CD4-positive, alpha-beta T cell treated with Interleukin-17A for 4 hours (primary cell): ENCODE results near the gene CXCL6.

Source experiments
- DNase-seq: peaks from one replicate; pipeline ENCODE4 v3.0.0-alpha.2; 2020; ENCODE audit warnings: mixed read lengths

CXCL6 gene

GRCh38 chr4:73868206-73869129 lies 32.0 kb downstream of the CXCL6 start:
- no peak for DNase-seq

- no peak for DNase-seq
Observed at GRCh38 chr4:73869130-73870055, 32.9 kb downstream of the CXCL6 start, which contains the start of gene CXCL1. TSS of gene CXCL1 (plus strand) at chr4:73869393. CDS start at chr4:73869471, 78 bp downstream.

DNA sequence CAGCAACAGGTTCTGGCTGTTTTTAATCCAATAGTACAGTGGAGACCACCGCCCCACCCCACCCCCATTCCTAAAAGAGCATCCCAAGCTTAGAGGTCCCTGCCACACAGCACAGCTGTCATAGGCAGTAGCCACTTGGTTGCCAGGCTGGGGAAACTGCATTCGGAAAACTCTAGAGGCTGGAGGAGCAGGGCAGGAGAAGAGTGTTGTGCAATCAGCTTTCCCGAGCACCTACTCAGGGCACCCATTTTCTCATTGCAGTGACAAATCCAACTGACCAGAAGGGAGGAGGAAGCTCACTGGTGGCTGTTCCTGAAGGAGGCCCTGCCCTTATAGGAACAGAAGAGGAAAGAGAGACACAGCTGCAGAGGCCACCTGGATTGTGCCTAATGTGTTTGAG lies 33.8 kb downstream of the CXCL6 start:
- DNase-seq = no peak

DNA sequence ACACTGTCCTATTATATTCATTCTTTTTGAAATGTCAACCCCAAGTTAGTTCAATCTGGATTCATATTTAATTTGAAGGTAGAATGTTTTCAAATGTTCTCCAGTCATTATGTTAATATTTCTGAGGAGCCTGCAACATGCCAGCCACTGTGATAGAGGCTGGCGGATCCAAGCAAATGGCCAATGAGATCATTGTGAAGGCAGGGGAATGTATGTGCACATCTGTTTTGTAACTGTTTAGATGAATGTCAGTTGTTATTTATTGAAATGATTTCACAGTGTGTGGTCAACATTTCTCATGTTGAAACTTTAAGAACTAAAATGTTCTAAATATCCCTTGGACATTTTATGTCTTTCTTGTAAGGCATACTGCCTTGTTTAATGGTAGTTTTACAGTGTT lies 34.3 kb downstream of the CXCL6 start:
- DNase-seq = no peak

GRCh38 chr4:73871511-73872310 lies 35.2 kb downstream of the CXCL6 start:
- DNase-seq = no peak

GRCh38 chr4:73872316-73873108 lies 36.0 kb downstream of the CXCL6 start:
- no peak for DNase-seq

- DNase-seq = no peak
Observed at GRCh38 chr4:73874386-73874785, 37.9 kb downstream of the CXCL6 start.

- DNase-seq = no peak
Observed at GRCh38 chr4:73875401-73875800, 38.9 kb downstream of the CXCL6 start.

DNA sequence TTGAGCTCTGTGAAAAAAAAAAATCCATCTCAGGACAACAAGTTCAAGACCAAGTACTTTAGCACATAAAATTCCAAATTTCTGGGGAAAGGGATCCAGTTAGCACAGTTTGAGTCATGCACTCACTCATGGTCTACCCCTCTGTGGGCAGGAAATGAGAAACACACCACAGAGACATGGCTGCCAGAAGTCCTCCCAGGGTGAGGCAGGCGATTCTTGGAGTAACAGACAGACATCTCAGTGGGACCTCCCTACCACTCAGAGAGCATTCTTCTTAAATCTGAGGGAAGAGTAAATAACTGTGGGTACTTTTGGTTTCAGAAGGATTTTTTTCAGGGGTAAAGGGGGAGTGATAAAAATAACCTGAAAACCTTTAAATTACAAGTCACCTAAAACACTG lies 46.8 kb downstream of the CXCL6 start:
- no peak for DNase-seq

GRCh38 chr4:73885574-73886267 lies 49.2 kb downstream of the CXCL6 start:
- no peak for DNase-seq
